ENCODE results near the gene RABGAP1L.

Gene RABGAP1L

DNA sequence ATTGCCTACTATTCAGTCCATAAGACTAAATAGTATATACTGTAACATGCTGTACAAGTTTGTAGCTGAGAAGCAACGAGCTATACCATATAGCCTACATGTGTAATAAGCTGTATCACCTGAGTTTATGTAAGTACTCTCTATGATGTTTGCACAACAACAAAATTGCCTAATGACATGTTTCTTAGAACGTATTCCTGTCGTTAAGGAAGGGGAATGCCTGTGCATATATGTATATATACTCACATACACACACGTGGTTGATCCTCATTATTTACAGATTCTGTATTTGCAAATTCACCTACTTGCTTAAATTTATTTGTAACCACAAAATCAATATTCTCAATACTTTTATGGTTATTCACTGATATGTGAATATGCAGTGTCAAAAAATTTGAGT lies 504.0 kb downstream of the RABGAP1L start:
- in situ Hi-C loops (cut with MboI; ENCODE audit: low pct_unique_long_range_greater_than_20kb, low sequenced_read_pairs, unreplicated experiment) = no loop called here
- TF ChIP-seq, protein P1, sequence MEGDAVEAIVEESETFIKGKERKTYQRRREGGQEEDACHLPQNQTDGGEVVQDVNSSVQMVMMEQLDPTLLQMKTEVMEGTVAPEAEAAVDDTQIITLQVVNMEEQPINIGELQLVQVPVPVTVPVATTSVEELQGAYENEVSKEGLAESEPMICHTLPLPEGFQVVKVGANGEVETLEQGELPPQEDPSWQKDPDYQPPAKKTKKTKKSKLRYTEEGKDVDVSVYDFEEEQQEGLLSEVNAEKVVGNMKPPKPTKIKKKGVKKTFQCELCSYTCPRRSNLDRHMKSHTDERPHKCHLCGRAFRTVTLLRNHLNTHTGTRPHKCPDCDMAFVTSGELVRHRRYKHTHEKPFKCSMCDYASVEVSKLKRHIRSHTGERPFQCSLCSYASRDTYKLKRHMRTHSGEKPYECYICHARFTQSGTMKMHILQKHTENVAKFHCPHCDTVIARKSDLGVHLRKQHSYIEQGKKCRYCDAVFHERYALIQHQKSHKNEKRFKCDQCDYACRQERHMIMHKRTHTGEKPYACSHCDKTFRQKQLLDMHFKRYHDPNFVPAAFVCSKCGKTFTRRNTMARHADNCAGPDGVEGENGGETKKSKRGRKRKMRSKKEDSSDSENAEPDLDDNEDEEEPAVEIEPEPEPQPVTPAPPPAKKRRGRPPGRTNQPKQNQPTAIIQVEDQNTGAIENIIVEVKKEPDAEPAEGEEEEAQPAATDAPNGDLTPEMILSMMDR (IDR thresholded peaks at IDR 0.05; ENCODE audit: extremely low read depth, insufficient read depth, missing control alignments) = no peak
- DNase-seq (ENCODE audit: low spot score) = no peak

DNA sequence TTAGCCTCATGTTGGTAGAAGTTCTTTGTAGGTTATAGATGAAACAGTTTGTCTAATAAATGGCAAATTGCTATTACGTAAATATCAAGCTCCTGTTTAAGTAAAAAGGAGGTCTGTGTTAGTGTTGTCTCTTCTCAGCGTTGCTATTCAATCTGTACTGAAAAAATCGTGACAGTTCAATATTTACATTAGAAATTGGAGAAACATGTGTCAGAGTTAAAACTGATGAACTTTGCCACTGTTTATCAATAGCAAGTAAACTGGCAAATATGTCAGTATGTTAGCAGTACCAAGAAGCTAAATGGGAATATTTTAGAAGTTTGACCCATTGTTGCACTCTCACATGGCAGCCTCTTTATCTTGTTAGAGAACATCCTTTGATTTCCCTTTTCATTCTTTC lies 506.9 kb downstream of the RABGAP1L start:
- TF ChIP-seq, protein P1 (IDR thresholded peaks at IDR 0.05; ENCODE audit: extremely low read depth, insufficient read depth, missing control alignments) = no peak
- in situ Hi-C loops (cut with MboI; ENCODE audit: low pct_unique_long_range_greater_than_20kb, low sequenced_read_pairs, unreplicated experiment) = no loop called here
- no peak for DNase-seq (ENCODE audit: low spot score)

DNA sequence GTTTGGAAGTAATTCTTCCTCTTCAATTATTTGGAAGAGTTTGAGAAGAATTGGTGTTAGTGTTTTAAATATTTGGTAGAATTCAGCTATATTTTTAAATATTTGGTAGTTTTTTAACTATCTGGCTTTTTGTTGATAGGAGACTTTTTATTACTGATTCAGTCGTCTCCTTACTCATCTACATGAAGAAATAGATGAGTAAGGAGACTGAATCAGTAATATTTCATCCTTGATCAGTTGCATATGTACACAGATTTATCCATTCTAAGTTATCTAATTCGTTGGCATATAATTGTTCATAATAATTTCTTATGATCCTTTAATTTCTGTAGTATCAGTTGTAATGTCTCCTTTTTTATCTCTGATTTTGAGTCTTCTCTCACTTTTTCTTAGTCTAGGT lies 512.5 kb downstream of the RABGAP1L start:
- in situ Hi-C loops (cut with MboI; ENCODE audit: low pct_unique_long_range_greater_than_20kb, low sequenced_read_pairs, unreplicated experiment) = no loop called here
- TF ChIP-seq, protein P1 (IDR thresholded peaks at IDR 0.05; ENCODE audit: extremely low read depth, insufficient read depth, missing control alignments) = no peak
- no peak for DNase-seq (ENCODE audit: low spot score)

DNA sequence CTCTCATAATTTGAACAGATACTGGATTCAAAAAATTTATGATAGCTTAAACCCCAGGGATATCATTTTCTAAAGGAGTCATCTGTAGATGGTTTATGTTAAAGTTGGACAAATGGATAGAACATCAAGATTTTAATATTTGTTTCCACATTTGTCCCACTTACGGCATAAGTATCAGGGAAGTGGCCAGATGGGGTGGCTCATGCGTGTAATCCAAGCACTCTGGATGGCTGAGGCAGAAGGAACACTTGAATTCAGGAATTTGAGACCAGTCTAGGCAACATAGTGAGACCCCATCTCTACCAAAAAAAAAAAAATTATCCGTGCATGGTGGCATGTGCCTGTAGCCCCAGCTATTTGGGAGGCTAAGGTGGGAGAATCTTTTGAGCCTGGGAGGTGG lies 517.5 kb downstream of the RABGAP1L start:
- TF ChIP-seq, protein P1 (IDR thresholded peaks at IDR 0.05; ENCODE audit: extremely low read depth, insufficient read depth, missing control alignments) = no peak
- in situ Hi-C loops (cut with MboI; ENCODE audit: low pct_unique_long_range_greater_than_20kb, low sequenced_read_pairs, unreplicated experiment) = no loop called here
- DNase-seq (ENCODE audit: low spot score) = no peak

DNA sequence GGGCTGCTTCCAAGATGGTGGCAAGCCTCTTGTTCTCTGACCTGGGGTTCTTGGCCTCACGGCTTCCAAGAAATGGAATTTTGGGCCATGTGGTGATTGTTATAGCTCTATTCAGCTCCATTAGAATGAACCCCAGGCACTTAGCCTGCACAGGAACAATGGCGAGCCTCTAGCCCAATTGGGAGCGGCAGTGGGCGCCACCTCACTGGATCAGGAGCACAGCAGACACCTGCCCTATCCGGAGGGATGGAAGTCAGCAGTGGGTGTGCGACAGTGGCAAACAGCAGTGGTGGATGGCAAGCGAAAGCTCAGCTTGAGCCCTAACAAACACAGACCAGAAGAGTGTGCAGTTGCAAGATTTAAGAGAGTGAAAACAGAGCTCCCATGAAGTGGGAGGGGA lies 519.3 kb downstream of the RABGAP1L start:
- in situ Hi-C loops (cut with MboI; ENCODE audit: low pct_unique_long_range_greater_than_20kb, low sequenced_read_pairs, unreplicated experiment) = no loop called here

DNA sequence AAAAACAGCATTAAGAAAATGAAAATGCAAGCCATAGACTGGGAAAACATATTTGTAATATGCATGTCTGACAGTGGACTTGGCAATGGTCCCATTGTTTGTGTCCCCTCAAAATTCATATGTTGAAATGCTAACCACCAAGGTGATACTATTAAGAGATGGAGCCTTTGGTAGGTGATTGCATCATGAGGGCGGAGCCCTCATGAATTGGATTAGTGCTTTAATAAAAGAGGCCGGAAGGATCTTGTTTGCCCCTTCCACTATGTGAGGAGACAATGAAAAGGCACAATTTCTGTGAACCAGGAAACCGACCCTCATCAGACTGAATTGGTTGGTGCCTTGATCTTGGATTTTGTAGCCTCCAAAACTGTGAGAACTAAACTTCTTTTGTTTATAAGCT lies 520.8 kb downstream of the RABGAP1L start:
- in situ Hi-C loops (cut with MboI; ENCODE audit: low pct_unique_long_range_greater_than_20kb, low sequenced_read_pairs, unreplicated experiment) = no loop called here
- DNase-seq (ENCODE audit: low spot score) = no peak
- TF ChIP-seq, protein P1 (IDR thresholded peaks at IDR 0.05; ENCODE audit: extremely low read depth, insufficient read depth, missing control alignments) = no peak

More for the DNA sequence above, 519.3 kb downstream of the RABGAP1L start:
- TF ChIP-seq, protein P1 (IDR thresholded peaks at IDR 0.05; ENCODE audit: extremely low read depth, insufficient read depth, missing control alignments) = no peak
- DNase-seq (ENCODE audit: low spot score) = no peak
